Smooth muscle cell of the brain vasculature (primary cell): Measurements from ENCODE around the gene FBXO47.
"Not testable (repeated sequence)": the region's sequence is repeated elsewhere in the genome, so short reads cannot be mapped to it uniquely, and the experiment has no call there.

Source experiments
- DNase-seq: peaks from one replicate; pipeline ENCODE4 v3.0.0-alpha.2; 2012; ENCODE audit warnings: low read depth, low spot score

The FBXO47 gene

GRCh38 chr17:38980490-38981217 is 13.5 kb upstream of the FBXO47 start:
- DNase-seq, result no peak

DNA sequence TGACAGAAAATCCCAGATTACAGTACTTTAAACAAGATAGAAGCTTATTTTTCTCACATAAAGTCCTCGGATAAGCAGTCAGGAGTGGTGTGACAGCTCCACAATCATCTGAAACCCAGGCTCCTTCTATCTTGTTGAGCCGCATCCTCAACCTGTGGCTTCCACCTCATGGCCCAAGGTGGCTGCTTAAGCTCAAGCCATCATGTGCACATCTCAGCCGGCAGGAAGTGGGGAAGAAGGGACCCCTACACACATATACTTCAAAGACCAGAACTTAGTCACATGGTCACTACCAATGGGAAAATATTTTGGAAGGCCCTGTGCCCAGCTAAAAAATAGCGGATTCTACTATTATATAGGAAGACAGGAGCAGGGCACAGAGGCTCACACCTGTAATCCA is 11.0 kb upstream of the FBXO47 start:
- DNase-seq, result no peak

DNA sequence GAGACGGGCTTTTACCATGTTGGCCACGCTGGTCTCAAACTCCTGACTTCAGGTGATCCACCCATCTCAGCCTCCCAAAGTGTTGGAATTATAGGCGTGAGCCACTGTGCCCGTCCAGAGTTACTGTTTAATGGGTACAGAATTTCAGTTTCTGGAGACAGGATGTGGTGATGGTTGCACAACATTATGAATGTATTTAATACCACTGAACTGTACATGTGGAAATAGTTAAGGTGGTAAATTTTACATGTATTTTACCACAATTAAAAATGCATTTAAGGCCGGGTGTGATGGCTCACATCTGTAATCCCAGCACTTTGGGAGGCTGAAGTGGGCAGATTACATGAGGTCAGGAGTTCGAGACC is 9.0 kb upstream of the FBXO47 start:
- not testable (repeated sequence) for DNase-seq

DNA sequence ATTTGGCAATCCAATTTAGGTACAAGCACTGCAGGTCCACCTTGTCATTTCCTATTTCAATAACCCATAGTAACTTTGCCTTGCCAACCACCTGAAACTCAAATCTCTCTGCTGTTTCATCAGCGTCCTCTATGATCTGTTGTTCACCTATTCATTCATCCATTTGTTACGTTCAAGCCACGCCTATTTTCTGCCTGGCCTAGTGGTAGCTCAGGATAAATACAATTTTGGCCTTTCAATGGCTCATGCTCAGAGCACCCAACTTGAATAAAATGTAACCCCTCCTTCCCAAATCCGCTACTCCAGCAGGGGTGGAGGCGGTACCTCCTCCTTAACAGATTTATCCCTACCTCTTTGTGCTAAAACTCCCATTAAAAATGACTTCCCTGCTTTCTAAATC is 3.6 kb upstream of the FBXO47 start:
- no peak for DNase-seq

DNA sequence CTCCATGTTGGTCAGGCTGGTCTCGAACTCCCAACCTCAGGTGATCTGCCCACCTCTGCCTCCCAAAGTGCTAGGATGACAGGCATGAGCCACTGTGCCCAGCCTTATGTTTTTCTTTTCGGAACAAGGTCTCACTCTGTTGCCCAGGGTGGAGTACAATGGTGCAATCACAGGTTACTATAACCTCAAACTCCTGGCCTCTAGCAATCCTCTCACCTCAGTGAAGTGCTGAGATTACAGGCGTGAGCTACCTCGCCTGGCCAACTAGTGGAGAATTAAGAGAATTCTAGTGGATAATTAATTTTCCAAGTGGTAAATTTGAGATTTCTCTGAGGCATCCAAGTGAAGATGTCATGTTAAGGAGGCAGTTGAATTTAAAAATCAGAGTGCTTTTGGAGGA is 2.9 kb upstream of the FBXO47 start:
- DNase-seq, result no peak

DNA sequence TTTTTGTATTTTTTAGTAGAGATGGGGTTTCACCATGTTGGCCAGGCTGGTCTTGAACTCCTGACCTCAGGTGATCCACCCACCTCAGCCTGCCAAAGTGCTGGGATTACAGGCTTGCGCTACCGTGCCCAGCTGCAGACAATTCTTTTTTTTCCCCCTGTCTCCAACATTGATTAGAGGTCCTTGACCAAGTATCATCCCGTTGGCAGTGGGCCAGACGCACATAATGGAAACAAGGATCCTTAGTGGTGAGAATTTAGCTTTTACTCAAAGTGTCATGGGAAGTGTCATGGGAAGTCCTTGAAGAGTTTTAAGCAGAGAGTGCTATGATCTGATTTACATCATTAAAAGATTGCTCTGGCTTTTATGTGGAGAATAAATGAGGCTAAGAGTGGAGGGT is 2.1 kb upstream of the FBXO47 start:
- no peak for DNase-seq

- no peak for DNase-seq
Observed at GRCh38 chr17:38961413-38961812, 5.8 kb downstream of the FBXO47 start.

DNA sequence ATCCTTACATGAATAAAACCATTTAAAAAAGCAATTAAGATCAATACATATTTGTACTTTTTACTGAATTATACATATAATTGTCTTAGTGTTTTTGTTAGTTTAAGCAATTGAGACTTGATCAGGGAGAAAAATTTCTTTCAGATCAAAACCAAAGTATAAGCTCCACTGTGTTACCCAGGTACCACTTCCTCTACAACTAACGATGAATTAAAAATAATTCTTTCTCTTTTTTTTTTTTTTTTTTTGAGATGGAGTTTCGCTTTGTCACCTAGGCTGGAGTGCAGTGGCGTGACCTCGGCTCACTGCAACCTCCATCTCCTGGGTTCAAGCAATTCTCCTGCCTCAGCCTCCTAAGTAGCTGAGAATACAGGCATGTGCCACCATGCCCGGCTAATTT is 6.8 kb downstream of the FBXO47 start:
- no peak for DNase-seq

DNA sequence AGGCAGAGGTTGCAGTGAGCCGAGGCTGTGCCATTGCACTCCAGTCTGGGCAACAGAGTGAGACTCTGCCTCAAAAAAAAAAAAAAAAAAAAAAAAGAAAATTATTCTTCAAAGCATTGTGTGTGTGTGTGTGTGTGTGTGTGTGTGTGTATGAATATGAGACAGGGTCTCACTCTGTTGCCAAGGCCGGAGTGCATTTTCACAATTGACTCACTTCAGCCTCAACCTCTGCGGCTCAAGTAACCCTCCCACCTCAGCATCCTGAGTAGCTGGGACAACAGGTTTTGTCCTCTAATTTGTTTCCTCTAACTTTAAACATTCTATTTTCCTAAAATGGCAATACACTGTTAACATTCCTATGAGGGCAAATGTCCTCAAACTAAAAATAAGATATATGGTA is 7.7 kb downstream of the FBXO47 start:
- DNase-seq, result no peak

GRCh38 chr17:38958756-38959155 is 8.4 kb downstream of the FBXO47 start:
- DNase-seq, result no peak

DNA sequence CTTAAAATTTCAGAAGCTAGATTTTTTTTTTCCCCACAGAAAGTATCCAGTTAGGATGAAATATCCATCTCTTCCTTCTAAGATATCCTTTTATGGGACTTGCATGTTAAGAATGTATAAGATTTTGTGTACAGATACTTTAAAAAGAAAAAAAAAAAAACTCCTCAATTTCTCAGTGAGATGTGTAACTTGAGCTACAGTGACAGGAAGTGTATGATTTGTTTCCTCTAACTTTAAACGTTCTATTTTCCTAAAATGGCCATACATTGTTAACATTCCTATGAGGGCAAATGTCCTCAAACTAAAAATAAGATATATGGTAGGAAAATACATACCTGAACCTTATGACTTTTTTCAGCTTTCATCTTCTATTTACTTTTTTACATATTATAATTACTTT is 8.9 kb downstream of the FBXO47 start:
- no peak for DNase-seq

DNA sequence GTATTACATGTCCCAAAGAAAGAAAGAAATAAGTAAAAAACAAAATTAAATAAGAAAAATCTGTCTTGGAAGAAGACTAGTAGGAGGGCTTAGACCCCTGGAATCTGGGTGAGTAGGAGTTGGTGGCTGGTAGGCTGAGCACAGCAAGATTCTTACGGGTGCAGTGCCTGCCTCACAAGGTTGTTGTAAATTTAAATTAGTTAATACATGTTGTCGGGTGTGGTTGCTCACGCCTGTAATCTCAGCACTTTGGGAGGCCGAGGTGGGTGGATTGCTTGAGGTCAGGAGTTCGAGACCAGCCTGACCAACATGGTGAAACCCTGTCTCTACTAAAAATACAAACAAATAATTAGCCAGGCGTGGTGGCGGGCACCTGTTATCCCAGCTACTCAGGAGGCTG is 13.4 kb downstream of the FBXO47 start:
- DNase-seq, result not testable (repeated sequence)

GRCh38 chr17:38947189-38947588 is 20.0 kb downstream of the FBXO47 start:
- no peak for DNase-seq

DNA sequence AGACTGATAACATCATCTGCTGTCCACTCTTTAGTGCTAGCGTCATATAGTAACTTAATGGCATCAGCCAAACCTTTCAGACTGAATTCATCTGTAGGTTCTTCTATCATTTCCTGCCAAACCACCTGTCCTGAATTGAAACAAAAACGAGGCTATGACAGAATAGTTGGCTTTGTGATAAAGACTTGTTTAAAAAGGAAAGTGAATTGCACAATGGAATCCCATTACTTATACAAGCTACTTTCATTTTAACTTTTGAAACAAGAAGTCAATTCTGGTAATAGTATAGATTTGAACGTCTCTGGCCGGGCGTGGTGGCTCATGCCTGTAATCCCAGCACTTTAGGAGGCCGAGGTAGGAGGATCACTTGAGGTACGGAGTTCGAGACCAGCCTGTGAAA is 23.6 kb downstream of the FBXO47 start:
- no peak for DNase-seq

- no peak for DNase-seq
Observed at GRCh38 chr17:38942696-38943334, 24.4 kb downstream of the FBXO47 start.

GRCh38 chr17:38940404-38940803 is 26.8 kb downstream of the FBXO47 start:
- no peak for DNase-seq

DNA sequence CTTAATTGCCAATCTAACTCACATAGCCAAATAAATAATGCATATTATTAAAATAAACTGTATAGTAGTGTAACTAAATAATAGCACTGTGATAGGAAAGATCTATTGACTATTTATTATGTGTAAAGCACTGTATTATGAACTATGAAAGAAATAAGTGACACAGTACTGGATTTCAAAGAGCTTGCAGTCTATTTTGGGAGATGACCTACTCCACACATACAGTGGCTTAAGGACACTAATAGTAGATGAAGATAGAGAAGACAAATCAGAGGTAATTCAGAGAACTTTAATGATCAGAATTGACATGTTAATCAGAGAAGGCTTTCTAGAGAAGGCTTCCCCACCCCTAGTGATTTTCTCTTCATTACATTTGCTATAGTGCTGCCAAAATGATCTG is 27.2 kb downstream of the FBXO47 start:
- no peak for DNase-seq

DNA sequence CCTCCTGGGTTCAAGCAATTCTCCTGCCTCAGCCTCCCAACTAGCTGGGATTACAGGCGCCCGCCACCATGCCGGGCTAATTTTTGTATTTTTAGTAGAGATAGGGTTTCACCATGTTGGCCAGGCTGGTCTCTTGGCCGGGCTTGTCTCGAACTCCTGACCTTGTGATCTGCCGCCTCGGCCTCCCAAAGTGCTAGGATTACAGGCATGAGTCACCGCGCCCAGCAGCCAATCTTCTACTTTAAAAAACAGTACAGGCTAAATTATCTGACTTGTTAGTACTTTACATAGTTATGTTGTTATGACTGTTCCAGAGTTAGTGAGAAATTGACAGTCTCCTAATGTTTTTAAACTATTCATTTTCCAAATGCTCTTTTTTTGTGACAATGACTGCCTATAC is 33.2 kb downstream of the FBXO47 start:
- not testable (repeated sequence) for DNase-seq

DNA sequence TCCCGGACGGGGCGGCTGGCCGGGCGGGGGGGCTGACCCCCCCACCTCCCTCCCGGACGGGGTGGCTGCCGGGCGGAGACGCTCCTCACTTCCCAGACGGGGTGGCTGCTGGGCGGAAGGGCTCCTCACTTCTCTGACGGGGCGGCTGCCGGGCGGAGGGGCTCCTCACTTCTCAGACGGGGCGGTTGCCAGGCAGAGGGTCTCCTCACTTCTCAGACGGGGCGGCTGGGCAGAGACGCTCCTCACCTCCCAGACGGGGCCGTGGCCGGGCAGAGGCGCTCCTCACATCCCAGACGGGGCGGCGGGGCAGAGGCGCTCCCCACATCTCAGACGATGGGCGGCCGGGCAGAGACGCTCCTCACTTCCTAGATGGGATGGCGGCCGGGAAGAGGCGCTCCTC is 36.4 kb downstream of the FBXO47 start:
- not testable (repeated sequence) for DNase-seq

GRCh38 chr17:38926293-38927070 is 40.7 kb downstream of the FBXO47 start:
- DNase-seq, result no peak

DNA sequence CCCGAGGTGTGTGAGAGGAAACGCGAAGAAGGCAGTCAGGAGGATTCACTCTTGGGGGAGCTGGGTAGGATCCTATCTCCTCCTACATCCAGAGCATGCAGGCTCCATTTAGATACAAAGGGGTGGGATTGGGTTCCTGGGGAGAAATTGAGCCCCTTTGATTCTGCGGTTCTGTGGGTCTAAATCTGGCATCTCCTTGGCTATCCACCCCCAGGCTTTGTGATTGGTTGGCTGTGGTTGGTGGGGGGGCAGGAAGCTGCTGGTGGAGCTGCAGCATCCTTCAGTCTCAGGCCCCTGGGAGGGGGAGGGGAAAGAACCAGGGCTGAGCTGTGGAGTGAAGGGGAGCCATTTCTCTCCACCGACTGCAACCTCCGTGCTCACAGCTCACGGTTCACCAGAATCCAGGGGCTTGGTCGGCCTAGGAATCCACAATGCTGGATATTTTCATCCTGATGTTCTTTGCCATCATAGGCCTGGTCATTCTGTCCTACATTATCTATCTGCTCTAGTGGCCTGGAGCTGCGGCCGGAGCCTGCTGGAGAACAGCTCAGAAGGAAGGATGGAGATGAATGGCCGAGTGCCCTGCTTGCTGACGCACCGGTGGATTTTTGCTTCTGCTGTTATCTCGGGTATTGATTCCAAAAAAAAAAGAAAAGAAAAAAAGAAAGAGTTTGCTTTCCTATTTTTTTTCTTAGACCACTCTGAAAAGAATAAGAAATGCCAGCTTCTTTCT is 41.8 kb downstream of the FBXO47 start, which contains the start of gene LASP1NB:
TSS of gene LASP1NB (plus strand) at position 352 of the 733 bp plus-strand sequence.
- no peak for DNase-seq
